RWPE1 (cell line): ENCODE data around the gene KIF3C.
"Not testable (repeated sequence)": the region's sequence is repeated elsewhere in the genome, so short reads cannot be mapped to it uniquely, and the experiment has no call there.

Experiments
- CTCF ChIA-PET: fragments of 350-600 bp; sonication (Branson Sonifier 250); formaldehyde crosslinking; extraction: SDS; loops from one replicate; lab custom pipeline; 2021; lab: Yijun Ruan, JAX
- POLR2A ChIA-PET: fragments of 400-600 bp; formaldehyde crosslinking; extraction: SDS; loops from one replicate; lab custom pipeline; 2020; ENCODE audit warnings: antibody characterized with exemption; ENCODE audit not compliant: low non-redundant PET; lab: Yijun Ruan, JAX
- DNase-seq: peaks from one replicate; pipeline ENCODE4 v3.0.0; 2012; ENCODE audit warnings: low spot score
- H3K27ac ChIP-seq: fragments of 450-650 bp; 2 replicates; pipeline ENCODE4 v1.5.1; 2017
- CTCF ChIP-seq: fragments of 450-650 bp; conservative IDR thresholded peaks from 2 replicates; pipeline ENCODE4 v1.5.1; 2017; ENCODE audit warnings: low read depth, mild to moderate bottlenecking

Gene KIF3C

GRCh38 chr2:25912851-25913695 lies 69.2 kb downstream of the KIF3C start:
- CTCF ChIA-PET = no interaction called here
- H3K27ac ChIP-seq = no peak overlapping the region
- no peak for TF ChIP-seq CTCF
- POLR2A ChIA-PET = no interaction called here
- DNase-seq = no peak

GRCh38 chr2:25909574-25909973 lies 72.7 kb downstream of the KIF3C start:
- CTCF ChIA-PET, DNase-seq, POLR2A ChIA-PET: not testable (repeated sequence)

GRCh38 chr2:25905126-25905525 lies 77.2 kb downstream of the KIF3C start:
- ChIA-PET POLR2A (no interaction called here), CTCF (no interaction called here)
- no peak for TF ChIP-seq CTCF
- H3K27ac ChIP-seq = no peak overlapping the region
- no peak for DNase-seq

More at GRCh38 chr2:25909574-25909973, 72.7 kb downstream of the KIF3C start:
- not testable (repeated sequence) for H3K27ac ChIP-seq

- ChIA-PET CTCF (no interaction called here), POLR2A (no interaction called here)
- H3K27ac ChIP-seq = no peak overlapping the region
- no peak for DNase-seq
- no peak for TF ChIP-seq CTCF
These were observed 79.0 kb downstream of the KIF3C start for GRCh38 chr2:25903216-25903776.

GRCh38 chr2:25899404-25899970 lies 82.8 kb downstream of the KIF3C start:
- CTCF ChIA-PET = no interaction called here
- H3K27ac ChIP-seq = no peak overlapping the region
- POLR2A ChIA-PET = no interaction called here
- DNase-seq = no peak
- no peak for TF ChIP-seq CTCF

GRCh38 chr2:25897506-25897905 lies 84.8 kb downstream of the KIF3C start:
- CTCF ChIA-PET = interaction anchor here (0.7 kb wide), 1 partner anchor 178 kb away, joined by 4 read pairs; no protein-coding TSS in a partner anchor
- TF ChIP-seq CTCF = no peak
- no peak for DNase-seq
- POLR2A ChIA-PET = no interaction called here
- H3K27ac ChIP-seq = no peak overlapping the region

- POLR2A ChIA-PET, CTCF ChIA-PET, H3K27ac ChIP-seq, DNase-seq: not testable (repeated sequence)
These were observed 86.0 kb downstream of the KIF3C start for GRCh38 chr2:25896308-25896707.
